Measurements from ENCODE around the gene TLR9. TPM values are rescaled to one million over a fixed set of nuclear protein-coding genes. Genes with fewer than 3 reads are reported as not detected.

Gene TLR9
- total and polyA plus RNA-seq, 9 of the 15 experiments (the other 6 are each of a cell fraction or from before 2014, with no cell fraction given): not detected

GRCh38 chr3:52238193-52238760, 12.8 kb upstream of the TLR9 start (continued):
- TF ChIP-seq AFF1 (IDR thresholded peaks at IDR 0.05; ENCODE audit: low read depth in 1 of 2, partially characterized antibody in 2 of 2) (peak in 1 of 2 experiments; percentile 89), ZNF449 (CRISPR knock-in tag; IDR thresholded peaks at IDR 0.05) (no peak), NR2C1 (IDR thresholded peaks at IDR 0.05) (peak; percentile 91), NR2C1 (tag; IDR thresholded peaks at IDR 0.05) (peak; percentile 93), HNRNPH1 (optimal IDR thresholded peaks at IDR 0.05; ENCODE audit: low read depth, low read length) (no peak), TCF7L2 (IDR thresholded peaks at IDR 0.05; ENCODE audit: low read depth, low read length) (no peak), CHAMP1 (IDR thresholded peaks at IDR 0.05) (no peak), E2F5 (CRISPR knock-in tag; IDR thresholded peaks at IDR 0.05) (no peak), SAP30 (IDR thresholded peaks at IDR 0.05; ENCODE audit: borderline replicate concordance, insufficient read depth, low read depth, low read length, poor library complexity, severe bottlenecking) (peak; percentile 42), ERF (CRISPR knock-in tag; IDR thresholded peaks at IDR 0.05) (no peak), MXI1 (IDR thresholded peaks at IDR 0.05; ENCODE audit: low read depth, low read length) (0 out of 2 replicates have a peak, but pooled peaks have one; percentile 39), SRSF1 (IDR thresholded peaks at IDR 0.05; ENCODE audit: low read depth, low read length) (no peak), NKRF (IDR thresholded peaks at IDR 0.05; ENCODE audit: borderline replicate concordance) (peak; percentile 32; the same call in 1 of the 2 replicates), IRF9 (tag; IDR thresholded peaks at IDR 0.05) (no peak)

All from K562 (cell line).